Stimulated activated CD4-positive, alpha-beta T cell treated with anti-CD3 and anti-CD28 coated beads, Interleukin-2, amount 100 ng/mL, for 24 hours (primary cell): ENCODE data around the gene ANGPTL4.
A peak's percentile ranks its signal among the peaks of the same experiment; 100 is the strongest.
"Not testable (repeated sequence)": the region's sequence is repeated elsewhere in the genome, so short reads cannot be mapped to it uniquely, and the experiment has no call there.

Experiments
- DNase-seq, 2 donors: peaks; one replicate each; pipeline ENCODE4 v3.0.0-alpha.2; 2020

ANGPTL4 gene

DNA sequence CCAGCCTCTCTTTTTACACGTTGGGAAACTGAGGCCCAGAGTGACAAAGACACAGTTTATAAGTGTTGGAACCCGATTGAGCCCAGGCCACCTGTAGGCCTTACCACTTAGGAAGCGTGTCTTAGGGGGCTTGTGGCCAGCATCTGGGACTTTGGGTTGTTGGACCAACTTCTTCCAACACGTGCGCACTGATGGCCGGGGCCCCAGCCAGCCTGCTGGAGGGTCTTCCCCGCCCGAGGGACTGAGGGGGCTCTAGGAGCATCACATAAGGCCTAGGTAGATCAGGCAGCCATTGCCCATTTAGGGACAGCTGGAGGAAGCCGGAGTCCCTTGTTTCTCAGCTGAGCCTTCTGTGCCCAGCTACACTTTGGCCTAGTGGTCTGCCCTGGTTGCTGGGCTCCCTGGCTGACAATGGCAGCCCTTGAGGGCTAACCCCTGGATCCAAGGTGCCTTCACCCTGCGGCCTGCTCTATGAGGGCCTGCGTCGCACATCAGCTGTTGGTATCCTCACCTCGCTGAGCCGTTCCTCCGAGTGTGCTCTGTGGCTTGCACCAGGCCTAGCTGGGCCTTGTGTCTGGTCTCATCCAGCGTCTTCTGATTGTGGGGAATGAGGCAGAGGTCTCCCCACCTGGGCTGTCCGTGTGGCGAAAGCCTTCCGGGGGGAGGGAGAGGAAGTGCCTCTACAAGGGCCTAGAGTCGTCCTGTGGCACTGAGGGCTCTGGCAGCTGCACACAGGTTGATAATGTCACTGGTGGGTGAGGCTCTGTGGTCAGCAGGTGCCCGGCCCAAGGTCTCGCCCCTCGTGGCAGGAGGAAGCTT lies 27.5 kb downstream of the ANGPTL4 start:
- DNase-seq = no peak

DNA sequence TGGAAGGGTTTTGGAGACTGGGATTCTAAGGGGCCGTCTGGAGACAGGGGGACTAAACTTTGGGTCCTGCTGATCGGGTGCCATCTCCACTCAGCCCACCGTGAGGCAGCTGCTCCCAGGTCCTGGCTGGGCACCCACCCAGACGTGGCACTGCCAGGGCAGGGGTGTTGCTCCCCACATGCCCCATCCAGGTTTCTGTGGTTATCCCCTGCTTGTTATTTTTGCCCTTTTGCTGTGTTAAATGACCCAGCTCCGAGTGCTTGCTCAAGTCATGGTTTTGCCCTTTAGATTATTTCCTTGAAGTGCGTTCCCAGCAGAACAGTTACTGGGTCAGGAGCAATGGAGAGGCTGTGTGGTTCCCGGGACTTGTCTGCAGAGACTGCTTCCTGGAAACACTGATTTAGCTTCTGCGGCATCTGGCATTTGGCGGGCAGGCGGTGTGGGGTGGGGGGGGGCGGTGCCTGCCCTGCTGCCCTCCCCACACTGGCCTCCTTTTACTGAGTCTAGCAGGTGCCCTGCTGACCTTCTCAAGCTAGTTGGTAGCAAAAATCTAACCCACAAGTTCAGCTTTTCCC lies 28.1 kb downstream of the ANGPTL4 start:
- no peak for DNase-seq

GRCh38 chr19:8393192-8393870 lies 29.4 kb downstream of the ANGPTL4 start:
- no peak for DNase-seq

- DNase-seq = no peak
These were observed 29.9 kb downstream of the ANGPTL4 start for GRCh38 chr19:8393871-8394250.

DNA sequence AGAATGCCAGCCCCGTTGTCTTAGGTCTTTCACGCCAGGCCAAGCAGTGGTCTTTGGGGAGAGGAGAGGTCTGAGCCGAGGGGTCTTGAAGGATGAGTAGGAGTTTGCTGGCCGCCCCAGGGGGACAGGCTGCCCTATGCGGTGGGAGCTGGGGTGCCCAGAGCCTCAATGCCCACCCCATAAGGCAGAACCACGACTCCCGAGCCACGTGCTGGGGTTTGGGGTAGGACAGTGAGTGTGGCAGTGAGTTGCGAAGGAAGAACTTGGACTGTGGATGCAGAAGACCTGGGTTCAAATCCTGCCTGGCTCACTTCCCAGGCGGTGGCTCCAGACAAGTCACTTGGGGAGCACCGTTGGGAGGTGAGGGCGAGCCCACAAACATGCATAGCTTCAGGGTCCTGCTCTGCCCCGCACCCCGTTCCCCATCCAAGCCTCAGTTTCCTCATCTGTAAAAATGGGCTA lies 31.7 kb downstream of the ANGPTL4 start:
- DNase-seq = no peak

DNA sequence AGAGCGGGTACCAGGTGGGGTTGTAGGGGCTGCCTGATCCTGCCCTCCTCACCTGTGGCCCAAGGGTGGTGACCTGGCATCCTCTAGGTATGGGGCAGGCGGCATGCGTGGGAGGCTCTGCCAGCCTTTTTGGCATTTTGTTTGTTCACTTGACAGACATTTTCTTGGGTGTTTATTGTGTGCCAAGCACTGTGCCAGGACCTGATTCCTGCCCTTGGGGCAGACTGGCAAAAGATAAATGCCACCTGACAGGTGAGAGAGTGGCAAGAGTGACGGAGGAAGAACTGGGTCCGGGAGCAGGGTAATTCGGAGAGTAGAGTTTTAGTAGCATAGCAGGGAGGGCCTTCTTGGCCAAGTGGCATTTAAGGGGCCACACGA lies 32.2 kb downstream of the ANGPTL4 start:
- no peak for DNase-seq

- DNase-seq = peak; percentile 76 to 78
These were observed 32.7 kb downstream of the ANGPTL4 start for GRCh38 chr19:8396563-8397203.

DNA sequence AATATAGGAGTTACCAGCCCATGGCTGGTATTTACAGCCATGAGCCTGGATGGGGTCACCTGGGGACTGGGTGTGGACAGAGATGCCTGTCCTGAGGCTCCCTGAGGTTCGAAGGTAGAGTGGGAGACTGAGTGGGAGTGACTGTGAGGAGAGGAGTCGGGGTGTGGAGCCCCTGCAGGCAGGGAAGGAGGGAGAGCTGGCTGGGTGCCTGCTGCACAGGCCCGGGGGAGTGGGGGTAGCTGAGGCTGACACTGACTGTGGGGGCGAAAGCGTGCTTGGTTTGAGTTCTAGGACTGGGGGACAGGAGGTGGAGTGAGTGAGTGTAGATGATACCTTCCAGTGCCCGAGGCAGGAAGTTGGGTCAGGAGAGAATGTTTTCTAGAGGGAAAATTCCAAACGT lies 33.3 kb downstream of the ANGPTL4 start:
- no peak for DNase-seq

GRCh38 chr19:8397746-8398310 lies 33.9 kb downstream of the ANGPTL4 start:
- DNase-seq = no peak

- no peak for DNase-seq
These were observed 34.4 kb downstream of the ANGPTL4 start for GRCh38 chr19:8398311-8398771.

- DNase-seq = no peak
These were observed 35.8 kb downstream of the ANGPTL4 start for GRCh38 chr19:8399681-8400188.

- DNase-seq = no peak
These were observed 38.0 kb downstream of the ANGPTL4 start for GRCh38 chr19:8401981-8402411.

DNA sequence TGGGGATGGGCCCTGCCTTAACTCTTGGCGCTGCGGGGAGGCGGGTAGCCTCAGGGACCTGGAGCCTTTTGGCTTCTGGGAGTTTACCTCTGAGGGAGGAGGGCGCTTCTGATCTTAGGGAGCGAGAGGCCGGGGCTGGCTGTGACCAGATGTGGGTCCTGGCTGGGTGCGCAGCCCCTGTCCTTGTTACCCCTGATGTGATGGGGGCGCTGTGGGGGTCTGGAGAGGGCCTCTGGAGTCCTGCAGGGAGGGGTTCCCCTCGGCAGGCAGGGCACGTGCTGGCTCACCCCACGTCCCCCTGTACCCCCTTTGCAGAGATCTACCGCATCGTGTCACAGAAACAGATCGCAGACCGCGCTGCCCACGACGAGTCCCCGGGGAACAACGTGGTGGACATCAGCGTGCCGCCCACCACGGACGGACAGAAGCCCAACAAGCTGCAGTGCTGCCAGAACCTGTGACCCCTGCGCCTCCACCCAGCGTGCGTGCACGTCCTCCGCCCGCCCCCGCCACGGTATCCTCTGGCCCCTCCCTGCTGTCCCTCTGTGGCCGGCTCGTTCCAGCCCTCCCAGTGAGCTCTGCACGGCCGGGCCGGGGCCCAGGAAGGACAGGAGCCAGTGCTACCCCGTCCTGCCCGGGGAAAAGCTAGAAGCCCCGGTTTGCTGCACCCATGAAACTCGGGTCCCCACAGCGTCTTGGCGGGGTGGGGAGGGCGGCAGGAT lies 39.3 kb downstream of the ANGPTL4 start:
- DNase-seq = no peak

DNA sequence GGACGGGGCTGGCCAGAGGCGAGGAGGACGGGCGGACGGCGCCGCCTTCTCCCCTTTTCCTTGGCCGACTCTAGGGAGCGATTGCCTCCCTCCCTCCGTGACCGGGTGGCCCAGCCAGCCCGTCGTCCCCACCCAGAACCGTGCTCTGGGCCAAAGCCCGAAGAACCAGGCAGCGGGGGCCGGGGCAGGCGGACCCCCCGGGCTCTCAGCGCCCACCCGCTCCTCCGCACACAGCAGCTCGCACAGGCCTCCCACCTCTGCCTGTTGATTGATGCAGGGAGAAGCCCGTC lies 39.8 kb downstream of the ANGPTL4 start:
- DNase-seq = no peak

DNA sequence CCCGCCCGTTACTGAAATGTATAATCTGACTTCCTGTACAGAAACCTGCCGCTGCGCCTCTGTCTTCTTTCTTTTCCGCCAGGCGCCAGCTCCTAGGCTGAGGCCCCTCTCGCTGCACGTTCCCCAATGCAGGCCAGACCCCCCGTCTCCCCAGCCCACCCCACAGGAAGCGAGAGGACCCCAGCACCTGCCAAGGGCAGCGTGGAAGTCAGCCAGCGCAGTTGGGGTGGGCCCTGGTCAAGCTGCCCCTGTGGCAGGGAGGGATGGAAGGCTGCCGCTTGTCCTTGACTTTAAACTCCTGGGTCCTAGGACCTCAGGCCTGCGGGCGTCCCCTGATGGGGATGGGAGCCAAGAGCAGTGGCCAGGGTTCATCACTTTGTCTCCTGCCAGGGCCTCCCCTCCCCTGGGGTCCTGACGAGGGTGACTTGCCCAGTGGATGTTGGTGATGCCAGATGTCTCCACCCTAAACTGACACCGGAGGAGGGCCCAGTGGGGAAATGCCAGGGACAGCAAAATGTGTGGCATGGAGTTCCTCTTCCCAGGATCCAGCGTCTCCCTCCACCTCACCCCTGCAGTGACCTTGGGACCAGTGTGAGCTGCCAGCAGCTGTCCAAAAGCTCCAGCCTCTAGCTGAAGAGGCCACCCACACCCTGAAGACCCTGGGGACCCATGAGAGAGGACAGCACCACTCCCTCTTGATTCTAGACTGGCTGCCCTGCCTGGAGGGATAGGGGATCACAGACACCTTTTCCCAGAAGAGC lies 40.6 kb downstream of the ANGPTL4 start:
- no peak for DNase-seq

- not testable (repeated sequence) for DNase-seq
These were observed 46.8 kb downstream of the ANGPTL4 start for GRCh38 chr19:8410718-8411117.

- peak; percentile 94 to 96 for DNase-seq
These were observed 49.1 kb downstream of the ANGPTL4 start, which contains the start of gene MARCHF2 for GRCh38 chr19:8412783-8413628. TSS of gene MARCHF2 (plus strand) at chr19:8413305. CDS start at chr19:8421841, 8,536 bp downstream.

- no peak for DNase-seq
These were observed 49.7 kb downstream of the ANGPTL4 start for GRCh38 chr19:8413629-8413995.

DNA sequence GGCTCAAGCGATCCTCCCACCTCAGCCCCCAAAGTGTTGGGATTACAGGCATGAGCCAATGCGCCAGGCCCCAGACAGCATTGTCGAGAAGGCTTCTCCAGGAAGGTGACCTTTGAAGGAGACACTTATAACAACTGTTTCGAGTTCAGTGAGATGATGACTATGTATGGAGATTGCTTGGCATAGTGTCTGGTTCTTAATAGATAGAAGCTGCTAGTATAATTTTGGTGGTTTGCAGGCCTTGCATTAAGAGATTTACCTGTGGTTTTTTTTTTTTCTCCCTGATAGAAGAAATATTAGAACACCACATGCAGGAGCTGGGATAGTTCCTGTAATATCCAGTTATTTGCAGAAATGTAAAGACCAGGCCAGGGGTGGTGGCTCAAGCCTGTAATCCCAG lies 52.8 kb downstream of the ANGPTL4 start:
- no peak for DNase-seq
